Activated CD4-positive, alpha-beta T cell treated with anti-CD3 and anti-CD28 coated beads for 36 hours (primary cell): ENCODE measurements around the gene P2RY8. TPM values are rescaled to one million over a fixed set of nuclear protein-coding genes. Genes with fewer than 3 reads are reported as not detected.
"Not testable (repeated sequence)": the region's sequence is repeated elsewhere in the genome, so short reads cannot be mapped to it uniquely, and the experiment has no call there.

ENCODE experiments used
- ATAC-seq: fragments of 200-7000 bp; cut with Tn5 transposase; one replicate; pipeline ENCODE4 v1.10.0; 2021; ENCODE audit warnings: mild to moderate bottlenecking, moderate library complexity
- CTCF ChIA-PET: fragments of 350-600 bp; sonication (Branson Sonifier 250); formaldehyde crosslinking; loops from one replicate; lab custom pipeline; 2021; ENCODE audit warnings: antibody characterized with exemption; lab: Charles Lee
- POLR2A ChIA-PET: fragments of 350-600 bp; sonication (Branson Sonifier 250); formaldehyde crosslinking; loops from one replicate; lab custom pipeline; 2021; ENCODE audit warnings: antibody characterized with exemption, inconsistent platforms; lab: Charles Lee
- DNase-seq: peaks from one replicate; pipeline ENCODE4 v3.0.0-alpha.2; 2020
- H3K27ac Mint-ChIP-seq: one replicate; pipeline ENCODE4 v1.8.0; 2021; ENCODE audit warnings: mixed read lengths
- H3K27me3 Mint-ChIP-seq: one replicate; pipeline ENCODE4 v1.8.0; 2021; ENCODE audit warnings: mixed read lengths
- H3K36me3 Mint-ChIP-seq: one replicate; pipeline ENCODE4 v1.8.0; 2021; ENCODE audit warnings: low read depth, mixed read lengths
- H3K4me1 Mint-ChIP-seq: one replicate; pipeline ENCODE4 v1.8.0; 2021; ENCODE audit warnings: mixed read lengths
- H3K4me3 Mint-ChIP-seq: one replicate; pipeline ENCODE4 v1.8.0; 2021; ENCODE audit warnings: mild to moderate bottlenecking, moderate library complexity, mixed read lengths
- H3K9me3 Mint-ChIP-seq: one replicate; pipeline ENCODE4 v1.8.0; 2021; ENCODE audit warnings: low read depth, mixed read lengths
- intact Hi-C, 2 experiments: fragments of 100-400 bp; cut with DNase I in 1 of 2; cut with micrococcal nuclease in 1 of 2; formaldehyde crosslinking; loops; one replicate each; pipeline versions ENCODE4 v1.14.2 to v1.15.1; 2022 to 2024; cut with DNase I, micrococcal nuclease
- total RNA-seq, 2 experiments: library from RNA; stranded (reverse); gene quantifications; one replicate each; pipeline ENCODE4 v1.2.3, GENCODE V29; 2021

P2RY8 gene
- total RNA-seq, 2 experiments from 2014 or later, result 19.8 to 21.2 TPM

- H3K27ac Mint-ChIP-seq, result not testable (repeated sequence)
Observed at GRCh38 chrX:1491248-1491647, 45.7 kb downstream of the P2RY8 start.

GRCh38 chrX:1490723-1491122, 46.3 kb downstream of the P2RY8 start:
- H3K27me3 Mint-ChIP-seq, CTCF ChIA-PET, H3K4me3 Mint-ChIP-seq, H3K27ac Mint-ChIP-seq, ATAC-seq, intact Hi-C loops, DNase-seq, POLR2A ChIA-PET: not testable (repeated sequence)
- peaks cover 36% of the 10 kb centered on the region for H3K36me3 Mint-ChIP-seq
- H3K9me3 Mint-ChIP-seq, result peaks cover 12% of the 10 kb centered on the region
- peaks cover 19% of the 10 kb centered on the region for H3K4me1 Mint-ChIP-seq

More at GRCh38 chrX:1491248-1491647, 45.7 kb downstream of the P2RY8 start:
- intact Hi-C loops, POLR2A ChIA-PET, H3K9me3 Mint-ChIP-seq, CTCF ChIA-PET, DNase-seq, ATAC-seq, H3K27me3 Mint-ChIP-seq, H3K4me3 Mint-ChIP-seq: not testable (repeated sequence)
- H3K36me3 Mint-ChIP-seq, result peaks cover 32% of the 10 kb centered on the region
- peaks cover 19% of the 10 kb centered on the region for H3K4me1 Mint-ChIP-seq

- POLR2A ChIA-PET, H3K27ac Mint-ChIP-seq, H3K4me3 Mint-ChIP-seq, DNase-seq, CTCF ChIA-PET, intact Hi-C loops, ATAC-seq, H3K27me3 Mint-ChIP-seq: not testable (repeated sequence)
- peaks cover 22% of the 10 kb centered on the region for H3K4me1 Mint-ChIP-seq
- peaks cover 12% of the 10 kb centered on the region for H3K9me3 Mint-ChIP-seq
- peaks cover 37% of the 10 kb centered on the region for H3K36me3 Mint-ChIP-seq
Observed at GRCh38 chrX:1489354-1489753, 47.6 kb downstream of the P2RY8 start.

- Mint-ChIP-seq H3K36me3 (peaks cover 41% of the 10 kb centered on the region), H3K4me1 (peaks cover 25% of the 10 kb centered on the region), H3K27me3 (no peaks in the 10 kb centered on the region), H3K9me3 (peaks cover 12% of the 10 kb centered on the region), H3K27ac (peak overlapping the region; percentile 27), H3K4me3 (no peak overlapping the region)
- ChIA-PET CTCF (no interaction called here), POLR2A (no interaction called here)
- ATAC-seq (no peak), DNase-seq (no peak)
- intact Hi-C loops, result no loop called here
Observed at GRCh38 chrX:1488745-1489144, 48.2 kb downstream of the P2RY8 start.

- Mint-ChIP-seq H3K9me3 (peaks cover 12% of the 10 kb centered on the region), H3K4me1 (peaks cover 25% of the 10 kb centered on the region), H3K4me3 (no peak overlapping the region), H3K27me3 (no peaks in the 10 kb centered on the region), H3K27ac (peak overlapping the region; percentile 27), H3K36me3 (peaks cover 41% of the 10 kb centered on the region)
- DNase-seq (no peak), ATAC-seq (no peak)
- ChIA-PET POLR2A (no interaction called here), CTCF (no interaction called here)
- intact Hi-C loops, result no loop called here
Observed at GRCh38 chrX:1488141-1488540, 48.8 kb downstream of the P2RY8 start.

GRCh38 chrX:1487401-1487800, 49.6 kb downstream of the P2RY8 start:
- Mint-ChIP-seq H3K9me3 (peaks cover 12% of the 10 kb centered on the region), H3K4me1 (peaks cover 21% of the 10 kb centered on the region), H3K27ac (peak overlapping the region; percentile 8), H3K4me3 (no peak overlapping the region), H3K36me3 (peaks cover 43% of the 10 kb centered on the region), H3K27me3 (no peaks in the 10 kb centered on the region)
- CTCF ChIA-PET, result no interaction called here
- ATAC-seq (no peak), DNase-seq (no peak)
- intact Hi-C loops, result no loop called here
- POLR2A ChIA-PET, result no interaction called here

- POLR2A ChIA-PET, result no interaction called here
- intact Hi-C loops, result no loop called here
- no peak overlapping the region for H3K4me3 Mint-ChIP-seq
- CTCF ChIA-PET, result no interaction called here
- peaks cover 25% of the 10 kb centered on the region for H3K4me1 Mint-ChIP-seq
- ATAC-seq (no peak), DNase-seq (no peak)
- H3K36me3 Mint-ChIP-seq, result peaks cover 40% of the 10 kb centered on the region
- H3K27ac Mint-ChIP-seq, result peak overlapping the region; percentile 8
- peaks cover 9% of the 10 kb centered on the region for H3K9me3 Mint-ChIP-seq
- no peaks in the 10 kb centered on the region for H3K27me3 Mint-ChIP-seq
Observed at GRCh38 chrX:1486749-1487361, 50.1 kb downstream of the P2RY8 start.

GRCh38 chrX:1486177-1486576, 50.8 kb downstream of the P2RY8 start:
- ATAC-seq (no peak), DNase-seq (no peak)
- ChIA-PET POLR2A (no interaction called here), CTCF (no interaction called here)
- peaks cover 34% of the 10 kb centered on the region for H3K36me3 Mint-ChIP-seq
- intact Hi-C loops, result no loop called here
- H3K27ac Mint-ChIP-seq, result peak overlapping the region; percentile 42
- H3K27me3 Mint-ChIP-seq, result no peaks in the 10 kb centered on the region
- peaks cover 29% of the 10 kb centered on the region for H3K4me1 Mint-ChIP-seq
- H3K9me3 Mint-ChIP-seq, result peaks cover 6% of the 10 kb centered on the region
- no peak overlapping the region for H3K4me3 Mint-ChIP-seq

GRCh38 chrX:1485033-1485432, 52.0 kb downstream of the P2RY8 start:
- Mint-ChIP-seq H3K27ac (no peak overlapping the region), H3K36me3 (peaks cover 33% of the 10 kb centered on the region), H3K27me3 (no peaks in the 10 kb centered on the region), H3K9me3 (peaks cover 5% of the 10 kb centered on the region), H3K4me1 (peaks cover 40% of the 10 kb centered on the region), H3K4me3 (no peak overlapping the region)
- no peak for ATAC-seq
- DNase-seq, result no peak
- intact Hi-C loops, result no loop called here
- ChIA-PET POLR2A (no interaction called here), CTCF (no interaction called here)

GRCh38 chrX:1484638-1485019, 52.4 kb downstream of the P2RY8 start:
- intact Hi-C loops, result loop anchor here (5.0 kb wide), 2 partner anchors 38 to 43 kb away; no protein-coding TSS in a partner anchor
- Mint-ChIP-seq H3K4me1 (peaks cover 44% of the 10 kb centered on the region), H3K9me3 (peaks cover 9% of the 10 kb centered on the region), H3K27ac (peak overlapping the region; percentile 81), H3K36me3 (peaks cover 37% of the 10 kb centered on the region), H3K27me3 (no peaks in the 10 kb centered on the region), H3K4me3 (no peak overlapping the region)
- ChIA-PET CTCF (no interaction called here), POLR2A (no interaction called here)
- no peak for ATAC-seq
- no peak for DNase-seq

- intact Hi-C loops, result loop anchor here (5.0 kb wide), 2 partner anchors 38 to 43 kb away; no protein-coding TSS in a partner anchor
- ATAC-seq, result peak; percentile 40
- ChIA-PET POLR2A (no interaction called here), CTCF (no interaction called here)
- peaks cover 11% of the 10 kb centered on the region for H3K9me3 Mint-ChIP-seq
- H3K4me3 Mint-ChIP-seq, result no peak overlapping the region
- peak; percentile 54 for DNase-seq
- H3K36me3 Mint-ChIP-seq, result peaks cover 38% of the 10 kb centered on the region
- no peaks in the 10 kb centered on the region for H3K27me3 Mint-ChIP-seq
- H3K27ac Mint-ChIP-seq, result peak overlapping the region; percentile 87
- H3K4me1 Mint-ChIP-seq, result peaks cover 49% of the 10 kb centered on the region
Observed at GRCh38 chrX:1483843-1484637, 52.9 kb downstream of the P2RY8 start.

- H3K27ac Mint-ChIP-seq, result peak overlapping the region; percentile 99
- intact Hi-C loops, result loop anchor here (1.0 to 5.0 kb wide), 4 partner anchors 14 to 45 kb away; no protein-coding TSS in a partner anchor
- H3K36me3 Mint-ChIP-seq, result peaks cover 37% of the 10 kb centered on the region
- POLR2A ChIA-PET, DNase-seq, ATAC-seq, CTCF ChIA-PET, H3K27me3 Mint-ChIP-seq: not testable (repeated sequence)
- H3K9me3 Mint-ChIP-seq, result peaks cover 13% of the 10 kb centered on the region
- H3K4me3 Mint-ChIP-seq, result peak overlapping the region; percentile 82
- H3K4me1 Mint-ChIP-seq, result peaks cover 61% of the 10 kb centered on the region
Observed at GRCh38 chrX:1482530-1482928, 54.5 kb downstream of the P2RY8 start.
